Caco-2 (cell line): ENCODE results near the gene ATP1A1. TPM values are rescaled to one million over a fixed set of nuclear protein-coding genes. Genes with fewer than 3 reads are reported as not detected.

Experiments
- BruUV-seq: library from RNA; stranded (reverse); fragments of 400-500 nt; replicated peaks from 2 replicates; lab custom pipeline; 2021; lab: Mats Ljungman, UMichigan
- CTCF ChIA-PET: fragments of 300-600 bp; sonication (Branson Sonifier 250); formaldehyde crosslinking; loops from one replicate; lab custom pipeline; 2022; ENCODE audit warnings: antibody characterized with exemption; lab: Charles Lee
- POLR2A ChIA-PET: fragments of 300-600 bp; sonication (Branson Sonifier 250); formaldehyde crosslinking; loops from one replicate; lab custom pipeline; 2022; ENCODE audit warnings: antibody characterized with exemption; lab: Charles Lee
- DNase-seq, 2 experiments: peaks; one replicate each; pipeline versions ENCODE4 v3.0.0 to v3.0.0-alpha.2; 2020 to 2022
- H3K27me3 ChIP-seq: replicated peaks from 2 replicates; pipeline ENCODE4 v1.6.0; 2011; ENCODE audit warnings: low read length; ENCODE audit not compliant: control insufficient read depth, insufficient read depth
- H3K36me3 ChIP-seq: 2 replicates; pipeline ENCODE4 v1.5.1; 2011; ENCODE audit warnings: low read length; ENCODE audit not compliant: control insufficient read depth, insufficient read depth
- H3K4me1 ChIP-seq: fragments of 250-450 bp; sonication (Bioruptor Pico); 2 replicates; pipeline ENCODE4 v1.5.1; 2020; ENCODE audit warnings: mild to moderate bottlenecking
- H3K4me3 ChIP-seq: 2 replicates; pipeline ENCODE4 v1.5.1; 2011; ENCODE audit warnings: low read depth, mild to moderate bottlenecking, control low read depth, low read length
- H3K9me3 ChIP-seq: fragments of 250-450 bp; sonication (Bioruptor Pico); 2 replicates; pipeline ENCODE4 v1.5.1; 2020; ENCODE audit warnings: mild to moderate bottlenecking, moderate library complexity
- H3K27ac Mint-ChIP-seq: one replicate; pipeline ENCODE4 v1.8.0; 2022; ENCODE audit warnings: mixed read lengths; ENCODE audit not compliant: unreplicated experiment
- H3K27me3 Mint-ChIP-seq: one replicate; pipeline ENCODE4 v1.8.0; 2022; ENCODE audit warnings: mixed read lengths; ENCODE audit not compliant: insufficient read depth, unreplicated experiment
- H3K36me3 Mint-ChIP-seq: one replicate; pipeline ENCODE4 v1.8.0; 2022; ENCODE audit warnings: mild to moderate bottlenecking, mixed read lengths; ENCODE audit not compliant: insufficient read depth, unreplicated experiment
- H3K4me1 Mint-ChIP-seq: one replicate; pipeline ENCODE4 v1.8.0; 2022; ENCODE audit warnings: low read depth, mixed read lengths; ENCODE audit not compliant: unreplicated experiment
- H3K4me3 Mint-ChIP-seq: one replicate; pipeline ENCODE4 v1.8.0; 2022; ENCODE audit warnings: mild to moderate bottlenecking, moderate library complexity, mixed read lengths; ENCODE audit not compliant: unreplicated experiment
- H3K9me3 Mint-ChIP-seq: one replicate; pipeline ENCODE4 v1.8.0; 2022; ENCODE audit warnings: mixed read lengths; ENCODE audit not compliant: unreplicated experiment
- intact Hi-C: fragments of 100-400 bp; cut with micrococcal nuclease; formaldehyde crosslinking; loops from one replicate; pipeline ENCODE4 v1.10.0; 2022; ENCODE audit not compliant: unreplicated experiment
- total RNA-seq: library from RNA; stranded (reverse); gene quantifications from 2 replicates; pipeline ENCODE4 v1.2.3, GENCODE V29; 2022
- TF ChIP-seq, protein P1 (sequence below), 2 experiments: fragments of 200-600 bp in 1 of 2; IDR thresholded peaks; 1 replicate in 1 of 2; 2 replicates in 1 of 2; pipeline versions ENCODE4 v1.5.1 to v1.8.0; 2011 to 2022; ENCODE audit warnings: antibody characterized with exemption in 1 of 2, control low read depth in 1 of 2, inconsistent platforms in 1 of 2, low read depth in 1 of 2, low read length in 1 of 2, mild to moderate bottlenecking in 1 of 2, moderate library complexity in 1 of 2; ENCODE audit not compliant: insufficient read depth in 1 of 2, severe bottlenecking in 1 of 2, unreplicated experiment in 1 of 2

The ATP1A1 gene
- total RNA-seq, 1 experiment from 2014 or later = 508 TPM

DNA sequence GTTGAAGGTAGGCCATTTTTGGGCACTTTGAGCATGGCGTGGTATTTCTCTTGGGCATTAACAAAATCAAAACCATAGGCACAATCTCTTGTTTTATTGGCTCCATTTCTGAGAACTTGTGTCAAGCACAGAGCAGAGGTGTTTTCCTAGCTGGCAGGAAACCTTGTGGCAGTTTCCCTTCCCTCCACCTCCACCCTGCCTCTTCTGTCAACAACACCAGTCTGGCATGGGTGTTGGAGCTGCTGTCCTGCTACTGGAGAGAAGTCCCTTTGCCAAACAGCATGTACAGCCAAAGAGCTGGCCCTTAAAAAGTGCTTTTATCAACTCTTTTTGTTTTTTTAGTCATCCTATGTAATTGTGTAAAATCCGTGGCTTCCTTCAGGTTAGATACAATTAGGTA, 16.0 kb downstream of the ATP1A1 start:
- no peak for DNase-seq
- Mint-ChIP-seq H3K9me3 (no peaks in the 10 kb centered on the region), H3K4me3 (no peak overlapping the region), H3K27ac (no peak overlapping the region), H3K36me3 (peaks cover 81% of the 10 kb centered on the region), H3K4me1 (peaks cover 22% of the 10 kb centered on the region), H3K27me3 (no peaks in the 10 kb centered on the region)
- H3K9me3 ChIP-seq = no peaks in the 10 kb centered on the region
- no peak overlapping the region for H3K4me3 ChIP-seq
- H3K4me1 ChIP-seq = peaks cover 38% of the 10 kb centered on the region
- intact Hi-C loops = no loop called here
- no TSS peak for BruUV-seq
- CTCF ChIA-PET = no interaction called here
- no peaks in the 10 kb centered on the region for H3K27me3 ChIP-seq
- TF ChIP-seq, protein P1, sequence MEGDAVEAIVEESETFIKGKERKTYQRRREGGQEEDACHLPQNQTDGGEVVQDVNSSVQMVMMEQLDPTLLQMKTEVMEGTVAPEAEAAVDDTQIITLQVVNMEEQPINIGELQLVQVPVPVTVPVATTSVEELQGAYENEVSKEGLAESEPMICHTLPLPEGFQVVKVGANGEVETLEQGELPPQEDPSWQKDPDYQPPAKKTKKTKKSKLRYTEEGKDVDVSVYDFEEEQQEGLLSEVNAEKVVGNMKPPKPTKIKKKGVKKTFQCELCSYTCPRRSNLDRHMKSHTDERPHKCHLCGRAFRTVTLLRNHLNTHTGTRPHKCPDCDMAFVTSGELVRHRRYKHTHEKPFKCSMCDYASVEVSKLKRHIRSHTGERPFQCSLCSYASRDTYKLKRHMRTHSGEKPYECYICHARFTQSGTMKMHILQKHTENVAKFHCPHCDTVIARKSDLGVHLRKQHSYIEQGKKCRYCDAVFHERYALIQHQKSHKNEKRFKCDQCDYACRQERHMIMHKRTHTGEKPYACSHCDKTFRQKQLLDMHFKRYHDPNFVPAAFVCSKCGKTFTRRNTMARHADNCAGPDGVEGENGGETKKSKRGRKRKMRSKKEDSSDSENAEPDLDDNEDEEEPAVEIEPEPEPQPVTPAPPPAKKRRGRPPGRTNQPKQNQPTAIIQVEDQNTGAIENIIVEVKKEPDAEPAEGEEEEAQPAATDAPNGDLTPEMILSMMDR (IDR thresholded peaks at IDR 0.05; ENCODE audit: insufficient read depth in 1 of 2, low read depth in 1 of 2, low read length in 1 of 2, severe bottlenecking in 1 of 2, unreplicated experiment in 1 of 2) = no peak
- POLR2A ChIA-PET = no interaction called here
- H3K36me3 ChIP-seq = no peaks in the 10 kb centered on the region; the same call in none of the 2 replicates

- Histone ChIP-seq H3K9me3 (no peaks in the 10 kb centered on the region), H3K4me3 (no peak overlapping the region), H3K27me3 (no peaks in the 10 kb centered on the region), H3K36me3 (no peaks in the 10 kb centered on the region; the same call in none of the 2 replicates), H3K4me1 (peaks cover 40% of the 10 kb centered on the region)
- Mint-ChIP-seq H3K4me3 (no peak overlapping the region), H3K9me3 (no peaks in the 10 kb centered on the region), H3K27ac (no peak overlapping the region), H3K27me3 (no peaks in the 10 kb centered on the region), H3K4me1 (peaks cover 28% of the 10 kb centered on the region), H3K36me3 (peaks cover 87% of the 10 kb centered on the region)
- TF ChIP-seq, protein P1 (IDR thresholded peaks at IDR 0.05; ENCODE audit: insufficient read depth in 1 of 2, low read depth in 1 of 2, low read length in 1 of 2, severe bottlenecking in 1 of 2, unreplicated experiment in 1 of 2) = no peak
- ChIA-PET POLR2A (no interaction called here), CTCF (interaction anchor here (0.9 kb wide), 1 partner anchor 96 kb away, joined by 6 read pairs; no protein-coding TSS in a partner anchor)
- intact Hi-C loops = no loop called here
- no peak for DNase-seq
- no TSS peak for BruUV-seq
These were observed 16.6 kb downstream of the ATP1A1 start for GRCh38 chr1:116389686-116390085.

DNA sequence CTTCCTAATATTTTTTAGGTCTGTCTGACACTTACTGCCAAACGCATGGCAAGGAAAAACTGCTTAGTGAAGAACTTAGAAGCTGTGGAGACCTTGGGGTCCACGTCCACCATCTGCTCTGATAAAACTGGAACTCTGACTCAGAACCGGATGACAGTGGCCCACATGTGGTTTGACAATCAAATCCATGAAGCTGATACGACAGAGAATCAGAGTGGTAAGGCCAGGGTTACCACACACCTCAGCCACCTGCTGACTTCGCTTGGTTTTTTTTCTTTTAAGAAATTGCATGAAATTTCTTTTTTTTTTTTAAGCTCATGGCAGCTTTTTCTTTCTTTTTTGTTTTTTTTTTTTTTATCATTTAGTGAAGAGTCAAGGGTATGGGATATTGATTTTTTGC, 17.2 kb downstream of the ATP1A1 start:
- no peaks in the 10 kb centered on the region for H3K9me3 Mint-ChIP-seq
- peaks cover 40% of the 10 kb centered on the region for H3K4me1 ChIP-seq
- CTCF ChIA-PET = interaction anchor here (0.9 kb wide), 1 partner anchor 95 kb away, joined by 6 read pairs; no protein-coding TSS in a partner anchor
- no peak overlapping the region for H3K4me3 ChIP-seq
- H3K9me3 ChIP-seq = no peaks in the 10 kb centered on the region
- BruUV-seq = no TSS peak
- POLR2A ChIA-PET = no interaction called here
- no peaks in the 10 kb centered on the region for H3K27me3 Mint-ChIP-seq
- intact Hi-C loops = no loop called here
- no peak overlapping the region for H3K4me3 Mint-ChIP-seq
- H3K27ac Mint-ChIP-seq = no peak overlapping the region
- H3K36me3 ChIP-seq = no peaks in the 10 kb centered on the region; the same call in none of the 2 replicates
- H3K27me3 ChIP-seq = no peaks in the 10 kb centered on the region
- peaks cover 28% of the 10 kb centered on the region for H3K4me1 Mint-ChIP-seq
- TF ChIP-seq, protein P1 (IDR thresholded peaks at IDR 0.05; ENCODE audit: insufficient read depth in 1 of 2, low read depth in 1 of 2, low read length in 1 of 2, severe bottlenecking in 1 of 2, unreplicated experiment in 1 of 2) = no peak
- DNase-seq = no peak
- H3K36me3 Mint-ChIP-seq = peaks cover 87% of the 10 kb centered on the region
